B cell (primary cell): ENCODE measurements around the gene CCDC28B.
"Not testable (repeated sequence)": the region's sequence is repeated elsewhere in the genome, so short reads cannot be mapped to it uniquely, and the experiment has no call there.

Source experiments
- EZH2 ChIP-seq: IDR thresholded peaks from 2 replicates; pipeline ENCODE4 v1.6.1; 2012; ENCODE audit warnings: borderline replicate concordance, low read depth, mild to moderate bottlenecking, moderate library complexity, low read length; ENCODE audit not compliant: insufficient read depth, poor library complexity, severe bottlenecking
- TF ChIP-seq, protein P1 (sequence below): fragments of 200-600 bp; IDR thresholded peaks from one replicate; pipeline ENCODE4 v1.8.0; 2022; ENCODE audit warnings: antibody characterized with exemption, mild to moderate bottlenecking

- TF ChIP-seq, protein P1, sequence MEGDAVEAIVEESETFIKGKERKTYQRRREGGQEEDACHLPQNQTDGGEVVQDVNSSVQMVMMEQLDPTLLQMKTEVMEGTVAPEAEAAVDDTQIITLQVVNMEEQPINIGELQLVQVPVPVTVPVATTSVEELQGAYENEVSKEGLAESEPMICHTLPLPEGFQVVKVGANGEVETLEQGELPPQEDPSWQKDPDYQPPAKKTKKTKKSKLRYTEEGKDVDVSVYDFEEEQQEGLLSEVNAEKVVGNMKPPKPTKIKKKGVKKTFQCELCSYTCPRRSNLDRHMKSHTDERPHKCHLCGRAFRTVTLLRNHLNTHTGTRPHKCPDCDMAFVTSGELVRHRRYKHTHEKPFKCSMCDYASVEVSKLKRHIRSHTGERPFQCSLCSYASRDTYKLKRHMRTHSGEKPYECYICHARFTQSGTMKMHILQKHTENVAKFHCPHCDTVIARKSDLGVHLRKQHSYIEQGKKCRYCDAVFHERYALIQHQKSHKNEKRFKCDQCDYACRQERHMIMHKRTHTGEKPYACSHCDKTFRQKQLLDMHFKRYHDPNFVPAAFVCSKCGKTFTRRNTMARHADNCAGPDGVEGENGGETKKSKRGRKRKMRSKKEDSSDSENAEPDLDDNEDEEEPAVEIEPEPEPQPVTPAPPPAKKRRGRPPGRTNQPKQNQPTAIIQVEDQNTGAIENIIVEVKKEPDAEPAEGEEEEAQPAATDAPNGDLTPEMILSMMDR = not testable (repeated sequence)
- not testable (repeated sequence) for TF ChIP-seq EZH2
Observed at GRCh38 chr1:32165633-32166032, 34.8 kb upstream of the CCDC28B start.
